GM21515 (cell line): ENCODE measurements around the gene LY6G5C.

Experiments used
- ATAC-seq: cut with Tn5 transposase; IDR thresholded peaks from one replicate; pipeline ENCODE4 v1.9.1; 2021; ENCODE audit not compliant: unreplicated experiment

LY6G5C gene

DNA sequence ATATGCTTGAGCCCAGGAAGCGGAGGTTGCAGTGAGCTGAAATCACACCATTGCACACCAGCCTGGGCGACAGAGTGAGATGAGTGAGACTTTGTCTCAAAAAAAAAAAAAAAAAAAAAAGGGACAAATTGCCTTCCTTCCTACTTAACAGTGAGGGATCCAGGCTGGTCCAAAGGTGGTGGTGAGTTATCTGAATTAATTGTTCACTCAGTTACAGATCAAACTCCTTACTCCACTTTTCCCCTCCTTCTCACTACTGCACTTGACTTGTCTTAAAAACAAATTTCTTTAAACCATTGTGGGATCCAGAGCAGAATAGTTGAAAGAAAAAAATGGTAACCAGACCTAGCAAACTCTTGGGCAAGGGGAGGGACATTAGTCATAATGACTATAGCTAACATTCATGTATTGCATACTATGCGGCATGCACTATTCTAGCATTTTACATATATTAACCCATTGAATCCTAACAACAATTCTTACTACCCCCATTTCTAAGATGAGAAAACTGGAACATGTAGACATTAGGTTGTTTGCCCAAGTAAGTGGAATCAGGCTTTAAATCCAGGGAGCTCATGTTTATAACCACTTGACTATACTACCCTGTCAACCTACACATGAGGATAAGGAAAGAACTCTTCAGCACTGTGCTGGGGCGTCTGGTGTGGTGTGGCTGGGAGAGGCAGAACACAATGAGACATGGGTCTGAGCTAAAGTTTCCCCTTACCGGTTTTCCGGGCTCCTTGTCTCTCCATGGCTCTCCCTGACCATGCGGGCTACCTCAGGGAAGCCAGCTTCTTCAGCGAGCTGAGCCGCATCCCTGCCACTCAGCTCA lies 17.5 kb downstream of the LY6G5C start:
- ATAC-seq: no peak

DNA sequence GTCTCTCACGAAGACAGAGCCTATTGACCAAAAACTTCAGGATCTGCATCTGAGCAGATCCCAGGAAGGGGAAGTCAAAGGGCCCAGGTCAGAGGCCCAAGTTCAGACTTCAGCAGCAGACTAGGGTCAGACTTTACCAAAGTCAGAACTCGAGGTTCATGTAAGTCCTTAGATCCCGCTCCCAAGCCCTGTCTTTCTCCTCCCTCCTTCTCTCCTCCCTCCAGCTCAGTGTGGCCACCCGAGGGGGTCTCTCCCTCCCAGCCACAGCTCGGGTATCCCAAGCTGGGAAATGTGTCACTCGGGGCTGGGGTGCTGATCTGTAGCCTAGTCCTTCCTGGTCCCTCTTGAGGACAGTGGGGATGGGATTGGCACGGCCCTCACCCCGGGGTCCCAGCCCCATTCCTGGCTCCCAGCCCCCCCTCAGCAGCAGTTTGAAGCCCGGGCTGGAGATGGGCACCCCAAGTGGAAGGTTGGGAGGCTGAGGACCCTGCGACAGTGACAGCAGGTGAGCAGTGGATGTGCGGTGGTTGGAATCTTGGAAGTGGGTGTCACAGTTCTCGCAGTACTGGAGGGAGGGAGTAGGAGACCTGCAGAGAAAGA lies 18.6 kb downstream of the LY6G5C start:
- no peak for ATAC-seq

DNA sequence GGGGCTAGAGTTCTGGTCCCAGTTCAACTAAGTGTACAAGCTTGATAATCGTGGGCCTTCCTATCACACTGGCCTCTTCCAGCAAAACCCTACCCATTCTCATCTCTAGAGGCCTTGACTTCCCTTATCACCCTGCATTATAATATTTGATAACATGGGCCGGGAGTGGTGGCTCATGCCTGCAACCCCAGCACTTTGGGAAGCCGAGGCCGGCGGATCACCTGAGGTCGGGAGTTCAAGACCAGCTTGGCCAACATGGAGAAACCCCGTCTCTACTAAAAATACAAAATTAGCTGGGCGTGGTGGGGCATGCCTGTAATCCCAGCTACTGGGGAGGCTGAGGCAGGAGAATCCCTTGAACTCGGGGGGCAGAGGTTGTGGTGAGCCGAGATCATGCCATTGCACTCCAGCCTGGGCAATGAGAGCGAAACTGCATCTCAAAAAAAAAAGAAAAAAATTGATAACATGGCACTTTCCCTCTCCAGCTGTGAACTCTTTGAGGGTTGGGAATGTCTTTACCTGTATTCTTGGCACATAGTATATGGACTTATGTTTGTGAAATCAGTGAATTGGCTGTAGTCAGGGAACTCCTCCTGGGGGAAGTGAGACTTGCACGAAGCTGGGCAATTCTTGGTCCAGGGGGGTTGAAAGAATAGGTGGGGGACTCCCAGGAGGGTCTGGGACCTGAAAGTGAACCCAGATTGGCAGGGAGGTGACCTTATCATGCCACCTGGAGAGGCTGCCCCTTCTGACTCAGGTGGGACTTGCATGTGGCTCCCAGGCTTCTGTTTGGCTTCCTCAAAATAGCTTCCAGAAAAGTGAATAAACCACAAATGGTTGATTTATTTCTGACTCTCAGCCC lies 19.4 kb downstream of the LY6G5C start:
- ATAC-seq: no peak

DNA sequence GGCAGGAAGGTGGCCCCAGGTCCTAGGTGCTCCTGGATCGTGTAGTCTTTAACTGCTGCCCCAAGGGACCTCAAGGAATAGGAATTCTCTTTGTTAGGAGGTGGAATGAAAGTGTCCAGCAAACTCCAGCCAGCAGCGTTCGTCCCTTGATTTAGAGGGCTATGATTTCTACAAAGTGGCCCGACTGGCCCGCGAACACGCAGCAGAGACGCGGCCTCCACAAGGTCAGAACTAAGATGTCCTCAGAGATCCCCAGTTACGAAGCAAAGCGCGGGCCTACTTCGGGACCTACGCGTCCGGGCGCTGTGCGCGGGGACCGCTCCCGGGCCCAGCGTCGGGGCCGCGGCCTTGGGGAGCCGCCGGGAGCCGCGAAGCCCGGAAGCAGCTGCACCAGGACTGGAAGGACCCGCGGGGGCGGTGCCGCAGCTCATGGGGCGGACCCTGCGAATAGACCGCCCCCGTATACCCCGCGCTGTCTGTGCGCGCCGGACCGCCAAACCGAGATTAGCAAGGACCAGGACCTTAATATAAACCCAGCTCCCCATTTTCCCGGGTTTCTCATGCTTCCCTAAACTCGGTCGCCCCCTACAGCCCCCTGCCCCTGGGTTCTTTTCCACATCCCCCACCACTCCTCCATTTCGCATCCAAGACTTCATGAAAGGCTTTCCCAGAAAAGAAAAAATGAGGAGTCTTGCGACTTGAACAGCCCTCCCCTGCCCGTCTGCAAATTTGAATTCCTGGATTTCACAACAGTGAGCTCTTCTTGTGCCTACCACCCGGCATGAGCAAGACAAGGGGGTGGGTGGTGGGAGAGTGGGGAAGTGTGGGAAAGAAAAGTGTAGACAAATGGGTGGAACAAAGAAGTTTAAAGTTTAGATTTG lies 20.2 kb downstream of the LY6G5C start, which contains the start of gene C6orf47:
C6orf47 (minus strand) TSS at position 398 of the 881 bp plus-strand sequence. CDS start 831 bp downstream, outside the sequence.
- no peak for ATAC-seq

DNA sequence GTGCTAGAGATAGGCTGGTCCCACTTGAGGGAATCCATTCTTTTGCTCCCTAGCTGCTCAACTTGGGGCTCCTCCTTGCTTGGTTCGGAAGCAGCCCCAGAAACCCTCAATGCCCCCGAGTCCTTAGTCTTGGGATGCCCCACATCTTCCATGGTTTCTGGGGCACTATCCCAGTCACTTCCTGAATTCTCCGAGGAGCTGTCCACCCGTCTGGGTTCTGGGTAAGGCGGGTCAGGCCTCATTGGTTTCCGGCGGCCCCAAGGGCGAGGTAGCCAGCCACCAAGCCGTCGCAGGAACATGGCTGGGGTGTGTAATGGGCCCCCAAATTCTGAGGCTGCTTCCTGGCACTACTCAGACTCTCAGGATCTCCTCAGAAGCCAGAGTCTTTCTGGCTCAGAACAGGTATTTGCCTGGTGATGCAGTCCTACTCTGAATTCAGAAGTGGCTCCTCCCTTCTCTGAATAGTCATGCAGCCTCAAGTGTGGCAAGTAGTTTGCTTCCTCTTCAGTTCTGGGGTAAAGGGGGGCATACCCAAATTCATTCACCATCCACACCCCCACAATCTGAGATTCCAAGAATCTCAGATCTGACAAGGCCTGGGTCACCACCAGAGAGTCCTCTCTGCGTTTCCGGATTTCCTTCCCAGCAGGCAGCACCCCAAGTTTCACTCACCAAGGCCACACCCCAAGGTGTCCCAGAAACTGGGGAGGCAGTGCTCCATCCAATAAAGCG lies 21.1 kb downstream of the LY6G5C start:
- no peak for ATAC-seq

DNA sequence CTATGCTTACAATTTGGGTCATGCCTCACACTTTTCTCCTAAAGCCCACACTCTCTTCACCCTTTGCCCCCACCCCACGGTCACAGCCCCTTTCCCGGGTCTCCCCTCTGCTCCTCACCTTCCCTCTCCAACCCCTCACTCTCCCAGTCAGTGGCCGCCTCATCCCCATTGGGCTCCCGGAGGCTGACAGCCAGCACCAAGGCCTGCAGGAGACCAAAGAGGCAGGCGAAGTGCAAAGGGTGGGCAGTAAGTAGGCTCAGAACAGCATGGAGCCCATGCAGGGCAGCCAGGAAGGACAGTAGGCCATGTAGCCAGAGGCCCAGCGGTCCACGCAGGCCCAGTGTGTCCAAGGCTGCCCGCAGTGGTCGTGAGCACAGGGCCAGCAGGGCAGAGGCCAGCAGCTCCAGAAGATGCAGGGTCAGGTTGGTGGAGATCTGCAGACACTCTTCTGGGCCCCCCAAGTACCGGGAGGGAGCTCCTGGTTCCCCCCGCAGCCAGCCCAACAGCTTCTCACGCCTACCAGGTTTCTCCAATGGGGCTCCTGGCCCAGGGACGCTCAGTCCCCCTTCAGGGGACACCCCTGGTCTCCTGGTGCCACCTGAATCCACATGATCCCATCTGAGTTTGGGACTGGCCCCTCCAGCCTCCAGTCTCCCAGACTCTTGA lies 21.8 kb downstream of the LY6G5C start:
- no peak for ATAC-seq

DNA sequence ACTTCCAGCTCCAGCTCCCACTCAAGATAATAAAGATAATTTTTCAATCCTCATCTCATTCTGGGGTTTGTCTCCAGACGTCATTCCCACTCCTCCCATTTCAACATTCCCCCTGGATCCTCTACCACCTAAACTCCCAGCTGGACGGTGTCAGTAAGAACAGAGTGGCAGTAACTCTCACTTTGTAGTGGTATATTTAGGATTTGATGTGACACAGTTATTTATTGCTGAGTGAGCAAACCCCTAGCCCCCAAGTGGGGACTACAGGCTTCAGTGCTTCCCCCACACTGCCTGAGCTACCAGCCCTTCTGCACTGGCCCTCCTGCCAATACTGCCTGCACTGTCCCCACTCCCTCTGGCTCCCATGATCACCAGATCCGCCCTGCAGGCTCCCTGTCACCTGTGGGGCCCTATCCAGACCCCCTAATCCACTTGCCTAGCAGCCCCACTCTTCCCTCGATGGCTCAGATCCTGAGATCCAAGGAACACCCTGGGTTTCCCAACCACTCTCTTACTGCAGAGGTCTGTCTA lies 22.6 kb downstream of the LY6G5C start:
- no peak for ATAC-seq

DNA sequence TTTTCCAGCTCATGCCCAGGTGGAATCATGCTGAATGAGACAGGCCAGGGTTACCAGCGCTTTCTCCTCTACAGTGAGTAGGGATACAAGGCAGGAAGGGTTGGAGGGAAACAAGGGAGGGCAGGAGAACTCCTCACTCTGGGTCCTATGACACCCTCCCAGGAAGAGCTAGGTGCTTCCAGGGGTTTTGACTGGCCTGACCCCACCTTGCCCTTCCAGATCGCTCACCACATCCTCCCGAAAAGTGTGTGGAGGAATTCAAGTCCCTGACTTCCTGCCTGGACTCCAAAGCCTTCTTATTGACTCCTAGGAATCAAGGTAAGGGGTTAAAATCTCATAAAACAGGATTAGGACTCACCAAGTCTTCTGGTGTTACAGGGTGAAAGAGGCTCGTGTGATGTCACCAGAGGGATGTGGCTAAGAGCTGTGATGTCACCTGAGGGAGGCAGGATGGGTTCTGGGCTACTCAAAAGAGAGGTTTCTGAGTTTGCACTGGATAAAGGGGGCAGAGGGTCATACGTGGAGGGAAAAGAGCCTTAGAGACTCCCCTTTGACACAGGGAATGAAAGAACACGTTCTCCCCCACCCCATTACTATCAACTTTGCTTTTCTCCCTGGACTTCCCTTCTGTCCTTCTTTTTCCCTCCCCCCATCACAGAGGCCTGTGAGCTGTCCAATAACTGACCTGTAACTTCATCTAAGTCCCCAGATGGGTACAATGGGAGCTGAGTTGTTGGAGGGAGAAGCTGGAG lies 23.3 kb downstream of the LY6G5C start:
- ATAC-seq: no peak

DNA sequence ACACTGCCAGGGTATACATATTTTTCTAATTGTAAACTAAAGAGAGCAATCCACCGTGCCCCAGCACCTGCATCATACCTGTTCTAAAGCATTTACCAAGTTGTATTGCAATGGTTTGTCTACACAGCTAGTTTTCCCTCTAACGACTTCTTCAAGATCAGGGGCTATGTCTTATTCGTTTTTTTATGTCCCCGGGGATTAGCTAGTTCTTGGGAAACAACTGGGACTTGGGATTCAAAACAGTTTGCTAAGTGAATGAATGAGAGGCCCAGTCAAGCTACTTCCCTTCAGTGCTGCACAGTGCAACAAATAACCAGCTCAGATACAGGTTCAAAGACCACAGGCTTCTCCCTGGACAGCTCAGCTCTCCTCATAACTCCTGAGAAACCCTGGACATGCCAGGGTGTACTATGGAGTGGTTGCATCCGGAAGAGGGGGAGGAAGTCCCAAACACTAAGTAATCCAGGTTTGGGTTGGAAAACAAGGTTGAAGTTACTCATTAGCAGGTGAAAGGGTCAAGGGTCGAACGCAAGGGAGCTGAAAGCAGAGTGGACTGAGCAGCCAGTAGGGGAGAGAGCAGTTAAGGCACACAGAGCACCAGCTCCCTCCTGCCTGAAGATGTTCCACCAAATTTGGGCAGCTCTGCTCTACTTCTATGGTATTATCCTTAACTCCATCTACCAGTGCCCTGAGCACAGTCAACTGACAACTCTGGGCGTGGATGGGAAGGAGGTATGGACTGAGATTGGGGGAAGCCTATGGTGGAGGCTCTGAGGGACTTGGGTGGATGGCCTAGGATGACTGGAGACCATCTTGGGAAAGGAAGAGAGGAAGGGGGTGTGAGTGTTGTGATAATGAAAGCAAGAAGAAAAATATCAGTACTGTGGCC lies 25.3 kb downstream of the LY6G5C start, which contains the start of gene APOM:
APOM (plus strand) TSS at position 546 of the 889 bp plus-strand sequence; CDS start at position 619, 73 bp downstream.
- no peak for ATAC-seq

DNA sequence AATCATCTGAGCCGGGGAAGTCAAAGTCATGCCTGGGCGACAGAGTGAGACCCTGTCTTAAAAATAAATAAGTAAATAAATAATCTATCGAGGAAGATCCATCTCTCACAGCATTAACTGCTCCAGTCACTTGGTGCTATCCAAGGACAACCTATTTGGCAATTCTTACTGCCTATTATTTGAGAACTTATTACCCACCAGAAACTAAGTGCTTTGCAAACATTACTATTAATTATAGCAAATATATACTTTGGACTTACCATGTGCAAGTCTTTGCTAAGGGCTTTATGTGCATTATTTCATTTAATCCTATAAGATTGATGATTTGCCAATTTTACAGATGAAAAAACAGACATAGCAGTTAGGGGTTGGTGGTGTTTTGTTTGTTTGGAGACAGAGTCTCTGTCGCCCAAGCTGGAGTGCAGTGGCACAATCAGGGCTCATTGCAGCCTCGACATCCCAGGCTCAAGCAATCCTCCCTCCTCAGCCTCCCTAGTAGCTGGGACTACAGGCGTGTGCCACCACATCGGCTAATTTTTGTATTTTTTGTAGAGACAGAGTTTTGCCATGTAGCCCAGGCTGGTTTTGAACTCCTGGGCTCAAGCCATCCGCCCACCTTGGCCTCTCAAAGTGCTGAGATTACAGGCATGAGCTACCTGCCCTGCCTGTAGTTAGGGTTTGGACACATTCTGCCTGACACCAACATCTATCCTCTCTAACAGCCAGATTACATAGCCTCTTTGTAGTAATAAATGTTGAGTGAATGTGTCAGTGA lies 26.1 kb downstream of the LY6G5C start:
- ATAC-seq: no peak

DNA sequence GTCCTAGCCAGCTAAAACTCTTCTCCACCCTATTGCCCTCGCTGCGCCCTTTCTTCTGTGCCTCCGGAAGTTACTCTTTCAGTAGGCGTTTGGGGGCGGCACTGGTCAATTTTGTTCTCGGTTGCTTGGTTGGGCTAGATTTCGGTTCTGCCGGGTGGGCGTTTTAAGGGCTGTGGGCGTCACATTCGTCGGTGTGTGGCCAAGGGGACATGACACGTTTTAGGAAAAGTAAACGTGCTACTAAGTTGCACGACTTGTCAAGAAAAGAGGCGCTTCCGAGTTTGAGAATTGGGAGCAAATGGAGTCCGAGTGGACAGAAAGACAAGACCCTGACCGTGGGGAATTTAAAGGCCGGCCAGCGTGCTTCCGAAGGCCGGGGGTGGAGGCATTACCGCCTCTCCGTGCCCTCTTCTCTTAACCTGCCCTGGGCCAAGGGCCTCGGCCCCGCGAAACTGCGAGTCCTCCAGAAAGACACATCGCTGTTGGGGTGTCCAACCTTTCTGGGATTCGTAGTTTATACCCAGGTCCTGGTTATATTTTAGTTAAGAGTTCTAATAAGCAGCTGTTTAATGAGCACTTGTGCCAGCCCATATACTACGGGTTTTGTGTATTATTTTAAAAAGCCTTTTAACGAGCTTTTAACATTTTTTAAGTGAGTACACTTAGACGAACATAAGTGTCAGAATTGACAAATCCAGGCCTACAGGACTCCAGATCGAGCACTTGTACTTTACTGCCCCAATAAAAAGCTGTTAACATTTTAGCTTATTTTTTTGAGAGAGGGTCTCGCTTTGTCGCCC lies 27.7 kb downstream of the LY6G5C start:
- peak; percentile 50 for ATAC-seq

DNA sequence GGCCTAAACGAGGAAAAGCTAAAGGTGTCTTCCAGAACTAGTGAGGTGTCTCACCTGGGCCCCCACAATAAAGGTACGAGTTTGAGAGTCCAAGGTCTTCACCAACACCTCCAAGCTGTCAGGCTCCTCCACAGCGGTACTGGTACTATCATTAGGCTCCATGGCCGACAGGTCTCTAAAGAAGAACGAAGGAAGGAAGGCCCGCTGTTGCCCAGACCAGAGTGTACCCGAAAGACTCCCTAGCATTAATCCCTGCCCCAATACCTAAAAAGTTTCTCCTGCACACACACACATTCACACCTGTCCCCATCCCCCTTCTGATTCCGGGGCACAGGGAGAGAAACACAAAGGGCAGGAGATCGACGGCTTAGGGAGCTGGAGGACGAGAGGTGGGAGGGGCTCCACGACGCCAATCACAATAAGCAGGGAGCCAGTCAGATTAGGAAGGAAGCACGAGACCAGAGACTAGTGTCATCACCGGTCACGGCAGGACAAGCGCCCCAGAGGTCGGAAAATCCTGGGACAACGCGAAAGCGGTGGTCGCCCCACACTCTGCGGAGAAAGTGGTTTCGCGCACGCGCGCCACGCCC lies 29.2 kb downstream of the LY6G5C start:
- ATAC-seq: peak; percentile 41

DNA sequence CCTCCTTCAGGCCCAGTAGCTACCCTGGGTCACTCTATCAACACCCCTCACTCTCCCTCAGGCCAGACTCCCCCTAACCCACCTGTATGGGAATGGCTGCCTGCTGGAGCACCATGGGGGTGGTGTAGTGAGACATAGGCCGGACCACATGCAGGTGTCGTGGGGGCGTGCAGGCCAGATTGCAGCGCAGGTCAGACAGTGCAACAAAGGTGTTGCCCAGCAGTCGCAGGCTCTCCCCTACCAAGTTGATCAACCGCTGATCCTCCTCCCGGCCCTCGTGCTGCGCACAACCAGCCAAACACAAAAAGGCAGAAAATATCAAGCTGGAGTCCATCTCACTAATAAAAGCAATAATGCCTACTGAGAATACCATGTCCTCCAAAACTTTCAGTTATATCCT lies 35.5 kb downstream of the LY6G5C start:
- ATAC-seq: no peak

DNA sequence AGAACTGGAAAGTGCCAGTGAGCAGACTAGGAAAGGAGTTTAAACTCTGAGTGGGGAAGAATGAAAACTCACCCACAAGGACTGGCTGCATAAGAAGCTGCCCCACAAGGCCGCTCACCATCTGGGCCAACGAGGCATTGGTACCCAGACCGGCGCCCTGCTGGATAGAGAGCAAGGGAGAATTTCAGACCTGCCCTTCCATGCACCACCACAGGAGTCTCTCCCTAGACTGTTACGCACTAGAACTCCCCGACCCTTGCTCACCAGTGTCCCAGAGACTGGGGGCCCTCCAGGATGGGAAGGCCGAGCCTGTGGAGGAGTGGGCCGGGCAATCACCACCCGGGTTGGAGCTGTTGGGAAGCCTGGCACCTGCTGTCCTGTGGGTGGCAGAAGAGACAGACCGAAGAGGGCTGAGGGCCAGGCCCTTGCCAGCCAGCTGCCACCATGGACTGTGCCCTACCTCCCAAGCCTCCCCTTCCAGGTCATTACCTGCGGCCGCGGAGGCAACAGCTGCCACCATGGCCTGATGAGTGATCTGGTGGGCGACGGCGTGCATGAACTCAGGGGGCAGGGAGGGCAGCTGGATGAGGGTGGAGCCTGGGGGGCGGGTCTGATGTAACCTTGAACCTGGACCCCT lies 36.9 kb downstream of the LY6G5C start:
- ATAC-seq: no peak
